Measurements from ENCODE around the gene MFSD11.

The MFSD11 gene

DNA sequence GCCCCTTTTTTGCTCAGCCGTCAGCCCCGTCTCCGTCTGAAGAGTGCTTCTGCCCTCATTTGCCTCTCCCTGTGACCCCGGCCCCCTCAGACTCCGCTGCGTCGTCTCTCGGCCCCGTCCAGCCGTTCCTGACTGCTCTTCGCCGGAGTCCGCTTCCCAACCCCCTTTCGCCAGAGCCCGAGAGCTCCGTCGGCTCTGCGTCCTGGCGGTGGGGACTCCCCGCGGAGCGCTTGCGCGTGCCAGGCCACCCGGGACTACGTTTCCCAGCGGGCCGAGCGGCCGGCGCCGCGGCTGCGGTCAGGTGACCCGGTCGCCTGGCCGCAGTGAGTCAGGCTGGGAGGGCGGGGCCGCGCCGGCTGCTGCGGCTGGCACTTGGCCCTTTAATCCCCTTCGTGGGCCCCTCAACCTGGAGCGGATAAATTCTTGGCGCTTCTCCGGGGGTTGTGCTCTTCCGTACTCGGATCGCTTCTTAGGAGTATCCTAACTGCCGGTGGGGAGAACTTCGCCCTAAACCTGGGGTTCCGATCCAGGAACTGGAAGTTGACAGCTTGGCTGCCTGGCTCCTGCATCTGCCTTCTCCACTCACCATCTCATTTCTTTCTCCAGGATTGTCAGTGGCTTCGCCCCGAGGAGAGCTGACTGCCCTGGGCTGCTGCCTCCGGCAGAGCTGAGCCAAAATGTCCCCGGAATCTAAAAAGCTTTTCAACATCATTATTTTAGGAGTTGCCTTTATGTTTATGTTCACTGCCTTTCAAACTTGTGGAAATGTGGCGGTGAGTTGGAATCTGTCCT lies at the start of gene MFSD11:
Gene MFSD11, plus strand, starts transcription at position 444 of the 792 bp plus-strand sequence. Its CDS starts 234 bp downstream, at position 678.
- TF ChIP-seq GATA2 (IDR thresholded peaks at IDR 0.05; ENCODE audit: low read depth, low read length): 0 out of 2 replicates have a peak, but pooled peaks have one; percentile 22
- TF ChIP-seq GATA3 (IDR thresholded peaks at IDR 0.05; ENCODE audit: low read depth, low read length): no peak

DNA sequence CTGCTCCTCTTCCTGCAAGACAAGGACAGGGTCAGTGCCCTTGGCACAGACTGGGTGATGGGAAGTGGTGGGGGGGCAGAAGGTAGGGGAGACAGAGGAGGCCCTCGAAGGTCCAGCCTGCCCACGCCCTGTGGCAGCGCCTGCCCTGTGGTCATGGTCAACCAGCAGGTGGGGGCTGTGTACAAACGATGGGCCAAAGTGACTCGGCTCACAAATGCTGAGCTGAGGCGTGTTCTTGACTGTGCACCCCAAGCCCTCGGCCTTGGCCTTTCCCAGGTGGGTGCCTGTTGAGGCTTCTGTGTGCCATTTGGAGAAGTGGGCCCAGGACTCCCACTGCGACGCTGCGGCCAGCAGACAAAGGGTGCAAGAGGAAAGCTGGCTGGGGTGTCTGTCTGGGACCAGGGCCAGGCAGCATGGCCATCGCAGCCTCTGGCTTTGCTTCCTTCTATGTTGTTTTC lies 49.7 kb upstream of the MFSD11 start:
- TF ChIP-seq GATA2 (IDR thresholded peaks at IDR 0.05; ENCODE audit: low read depth, low read length): no peak
- no peak for TF ChIP-seq GATA3 (IDR thresholded peaks at IDR 0.05; ENCODE audit: low read depth, low read length)

DNA sequence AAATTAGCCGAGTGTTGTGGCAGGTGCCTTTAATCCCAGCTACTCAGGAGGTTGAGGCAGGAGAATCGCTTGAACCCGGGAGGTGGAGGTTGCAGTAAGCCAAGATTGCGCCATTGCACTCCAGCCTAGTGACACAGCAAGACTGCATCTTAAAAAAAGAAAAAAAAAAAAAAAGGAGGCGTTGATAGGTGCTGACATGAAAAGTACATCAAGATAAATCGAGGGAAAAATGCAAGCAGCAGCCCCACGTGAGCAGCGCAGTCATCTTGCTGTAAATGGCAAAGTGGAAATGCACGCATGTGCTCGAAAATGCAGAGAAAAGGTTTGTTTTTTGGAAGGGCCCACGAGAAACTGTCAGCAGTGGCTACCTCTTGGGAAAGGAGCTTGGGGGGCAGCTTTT lies 48.1 kb upstream of the MFSD11 start:
- TF ChIP-seq GATA3 (IDR thresholded peaks at IDR 0.05; ENCODE audit: low read depth, low read length): no peak
- TF ChIP-seq GATA2 (IDR thresholded peaks at IDR 0.05; ENCODE audit: low read depth, low read length): no peak

DNA sequence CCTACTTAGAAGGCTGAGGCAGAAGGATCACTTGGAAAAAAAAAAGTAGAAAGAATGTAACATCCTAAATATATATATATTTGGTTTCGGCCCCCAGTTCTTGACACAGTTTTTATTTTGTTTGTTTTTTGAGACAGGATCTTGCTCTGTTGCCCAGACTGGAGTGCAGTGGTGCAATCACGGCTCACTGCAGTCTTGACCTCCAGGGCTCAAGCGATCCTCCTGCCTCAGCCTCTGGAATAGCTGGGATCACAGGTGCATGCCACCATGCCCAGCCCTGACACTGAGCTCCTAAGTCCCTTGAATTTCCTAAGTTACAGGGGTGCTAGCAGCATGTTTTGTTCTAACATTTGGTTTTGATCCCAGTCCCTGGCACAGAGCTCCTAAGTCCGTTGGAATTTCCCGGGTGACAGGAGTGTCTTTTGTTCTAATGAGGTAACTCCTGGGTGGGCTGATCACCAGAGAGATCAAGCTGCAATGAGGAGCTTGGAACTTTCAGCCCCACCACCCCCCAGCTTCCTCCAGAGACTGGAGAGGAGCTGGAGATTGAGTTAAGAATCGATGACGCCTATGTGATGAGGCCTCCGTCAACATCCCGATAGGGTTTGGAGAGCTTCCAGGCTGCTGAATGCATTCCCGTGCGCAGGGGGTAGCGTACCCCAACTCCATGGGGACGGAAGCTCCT lies 47.2 kb upstream of the MFSD11 start:
- no peak for TF ChIP-seq GATA3 (IDR thresholded peaks at IDR 0.05; ENCODE audit: low read depth, low read length)
- no peak for TF ChIP-seq GATA2 (IDR thresholded peaks at IDR 0.05; ENCODE audit: low read depth, low read length)

DNA sequence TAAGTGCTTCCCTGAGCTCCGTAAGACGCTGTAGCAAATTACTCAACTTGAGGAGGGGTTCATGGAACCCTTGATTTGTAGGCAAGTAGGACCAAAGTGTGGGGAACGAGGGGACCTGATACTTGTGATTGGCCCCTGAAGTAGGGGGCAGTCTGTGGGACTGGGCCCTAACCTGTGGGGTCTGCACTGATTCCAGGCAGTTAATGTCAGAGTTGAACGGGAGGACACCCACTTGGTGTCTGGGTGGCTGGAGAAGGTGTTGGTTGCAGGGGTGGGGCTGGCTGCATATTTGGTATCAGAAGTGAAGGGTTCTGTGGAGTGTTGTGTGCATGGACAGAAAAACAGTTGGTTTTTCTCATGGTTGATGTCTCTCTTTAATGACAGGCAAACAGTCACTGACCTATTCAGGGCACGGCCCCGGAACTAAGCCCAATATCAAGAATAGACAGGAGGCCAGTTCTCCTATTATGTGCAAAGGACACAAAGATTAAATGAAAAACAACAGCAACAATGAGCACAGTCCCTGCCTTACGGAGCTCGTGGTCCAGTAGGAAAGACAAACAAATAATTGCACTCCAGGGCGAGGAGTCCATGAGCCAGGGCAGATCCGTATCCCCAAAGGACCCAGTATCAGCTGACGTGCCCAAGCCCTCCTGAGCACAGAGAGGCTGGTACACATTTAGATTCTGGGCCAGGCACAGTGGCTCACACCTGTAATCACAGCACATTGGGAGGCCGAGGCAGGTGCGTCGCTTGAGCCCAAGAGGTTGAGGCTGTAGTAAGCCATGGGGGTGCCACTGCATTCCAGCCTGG lies 46.3 kb upstream of the MFSD11 start:
- TF ChIP-seq GATA2 (IDR thresholded peaks at IDR 0.05; ENCODE audit: low read depth, low read length) (no peak), GATA3 (IDR thresholded peaks at IDR 0.05; ENCODE audit: low read depth, low read length) (no peak)

DNA sequence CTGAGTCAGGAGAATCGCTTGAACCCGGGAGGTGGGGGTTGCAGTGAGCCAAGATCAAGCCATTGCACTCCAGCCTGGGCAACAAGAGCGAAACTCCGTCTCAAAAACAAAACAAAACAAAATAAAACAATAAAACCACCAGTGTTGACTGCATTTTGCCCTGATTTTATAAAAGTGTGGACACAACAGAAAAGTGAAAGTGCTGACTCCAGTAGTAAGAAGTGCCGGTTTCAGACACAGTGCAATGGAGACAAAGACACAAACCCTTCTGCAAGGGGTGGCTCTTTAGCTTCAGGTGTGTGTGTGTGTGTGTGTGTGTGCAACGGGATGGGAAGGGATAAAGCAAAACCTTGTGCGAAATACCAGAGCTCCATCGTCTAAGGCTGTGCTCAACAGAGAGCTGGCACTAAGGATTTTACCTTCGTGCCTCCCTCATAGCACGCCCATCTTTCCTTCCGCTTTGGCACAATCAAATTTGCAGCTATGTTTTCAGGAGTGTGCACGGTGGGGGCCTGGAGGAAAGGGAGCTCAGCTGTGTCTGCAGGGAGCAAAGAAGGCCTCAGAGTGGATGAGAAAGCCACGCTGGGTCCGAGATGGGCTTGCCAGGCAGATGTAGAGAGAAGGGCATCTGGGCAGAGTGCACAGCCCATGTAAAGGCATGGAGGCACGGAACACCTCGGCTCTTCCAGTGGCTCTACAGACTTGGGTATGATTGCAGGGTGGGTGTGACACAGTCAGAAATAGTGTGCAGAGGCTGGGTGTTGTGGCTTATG lies 42.7 kb upstream of the MFSD11 start:
- TF ChIP-seq GATA3 (IDR thresholded peaks at IDR 0.05; ENCODE audit: low read depth, low read length) (no peak), GATA2 (IDR thresholded peaks at IDR 0.05; ENCODE audit: low read depth, low read length) (no peak)

DNA sequence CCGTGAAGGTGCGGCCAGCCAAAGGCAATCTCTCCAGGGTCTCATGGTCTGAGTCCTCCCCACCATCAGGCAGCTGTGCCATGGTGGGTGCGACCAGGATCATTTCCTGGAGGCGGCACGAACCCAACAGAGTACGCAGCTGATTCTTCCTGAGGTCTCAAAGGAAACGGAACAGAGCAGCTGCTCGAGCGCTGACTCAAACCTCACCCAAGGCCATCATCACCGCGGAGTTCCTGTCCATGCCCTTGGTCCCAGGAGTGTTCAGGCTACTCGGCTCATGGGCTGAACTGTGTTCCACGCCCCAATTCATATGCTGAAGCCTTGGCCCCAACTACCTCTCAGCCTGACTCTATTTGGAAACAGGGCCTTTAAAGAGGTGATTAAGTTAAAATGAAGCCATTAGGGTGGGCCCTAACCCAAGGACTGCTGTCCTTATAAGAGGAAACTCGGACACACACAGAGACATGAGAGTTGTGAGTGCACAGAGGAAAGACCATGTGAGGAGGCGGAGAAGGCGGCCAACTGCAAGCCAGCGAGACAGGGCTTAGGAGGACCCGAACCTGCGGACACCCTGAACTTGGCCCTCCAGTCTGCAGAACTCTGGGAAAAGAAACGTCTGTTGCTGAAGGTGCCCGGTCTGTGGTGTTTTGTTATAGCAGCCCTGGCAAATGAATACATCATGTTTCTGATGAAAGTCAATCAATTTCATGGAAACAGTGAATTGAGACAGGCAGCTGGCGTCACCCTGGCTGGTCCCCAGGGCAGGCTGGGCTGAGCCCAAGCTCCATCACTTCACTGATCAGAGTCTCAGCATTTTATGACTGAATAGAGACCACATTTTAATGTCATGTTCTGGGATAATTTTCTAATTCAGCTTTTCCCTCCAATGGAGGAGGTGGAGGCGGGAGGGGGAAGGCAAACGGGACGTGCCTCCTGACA lies 40.9 kb upstream of the MFSD11 start:
- no peak for TF ChIP-seq GATA2 (IDR thresholded peaks at IDR 0.05; ENCODE audit: low read depth, low read length)
- TF ChIP-seq GATA3 (IDR thresholded peaks at IDR 0.05; ENCODE audit: low read depth, low read length): no peak

DNA sequence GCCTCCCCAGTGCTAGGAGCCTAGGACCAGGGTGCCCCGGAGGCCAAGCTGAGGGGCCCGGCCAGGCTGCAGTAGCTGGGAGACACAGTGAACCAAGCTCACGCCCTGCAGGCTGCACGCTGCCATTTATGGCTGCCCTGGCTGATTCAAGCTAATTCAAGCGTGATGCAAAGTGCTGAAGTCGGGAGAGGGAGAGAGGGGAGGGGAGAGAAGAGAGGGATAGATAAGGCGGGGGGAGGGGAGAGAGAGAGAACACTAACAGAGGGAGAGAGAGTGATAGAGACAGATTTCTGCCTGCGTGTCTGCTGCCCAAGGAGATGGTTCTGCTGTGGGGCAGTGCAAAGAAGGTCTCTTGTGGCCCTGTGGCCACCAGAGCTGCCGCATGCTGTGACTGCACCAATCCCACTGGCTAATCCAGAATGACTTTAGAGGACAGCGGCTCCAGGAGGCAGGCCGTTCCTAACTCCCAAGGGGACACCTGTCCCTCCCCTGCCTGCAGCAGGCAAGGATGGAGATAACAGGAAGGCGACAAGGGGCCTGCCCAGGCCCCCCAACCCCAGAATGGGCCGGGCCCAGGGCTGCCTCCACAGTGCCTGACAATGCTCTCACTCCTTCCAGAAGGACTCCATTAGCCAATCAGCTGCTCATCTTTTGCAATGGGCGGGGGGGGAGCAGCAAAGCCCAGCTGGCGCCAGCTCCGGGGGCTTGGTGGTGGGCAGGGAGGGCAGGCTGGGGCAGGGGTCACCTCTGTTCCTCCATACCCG lies 40.0 kb upstream of the MFSD11 start:
- TF ChIP-seq GATA2 (IDR thresholded peaks at IDR 0.05; ENCODE audit: low read depth, low read length): peak; percentile 79
- no peak for TF ChIP-seq GATA3 (IDR thresholded peaks at IDR 0.05; ENCODE audit: low read depth, low read length)

DNA sequence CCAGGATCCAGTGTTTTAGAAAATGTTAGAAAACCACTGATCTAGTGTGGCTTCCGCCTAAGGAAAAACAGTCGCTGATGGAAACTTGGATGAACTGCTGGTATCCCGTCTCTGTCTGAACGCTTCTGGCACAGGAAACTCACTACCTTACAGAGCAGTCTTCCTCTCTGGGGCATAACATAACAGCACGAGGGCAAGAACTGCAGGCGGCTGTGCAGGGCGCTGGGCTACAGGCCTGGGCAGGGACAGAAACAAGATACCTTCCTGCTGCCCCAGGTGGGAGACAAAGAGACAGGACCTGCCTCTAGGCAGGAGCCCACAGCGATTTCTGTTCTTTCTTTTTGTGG lies 37.7 kb upstream of the MFSD11 start:
- TF ChIP-seq GATA3 (IDR thresholded peaks at IDR 0.05; ENCODE audit: low read depth, low read length) (no peak), GATA2 (IDR thresholded peaks at IDR 0.05; ENCODE audit: low read depth, low read length) (no peak)

DNA sequence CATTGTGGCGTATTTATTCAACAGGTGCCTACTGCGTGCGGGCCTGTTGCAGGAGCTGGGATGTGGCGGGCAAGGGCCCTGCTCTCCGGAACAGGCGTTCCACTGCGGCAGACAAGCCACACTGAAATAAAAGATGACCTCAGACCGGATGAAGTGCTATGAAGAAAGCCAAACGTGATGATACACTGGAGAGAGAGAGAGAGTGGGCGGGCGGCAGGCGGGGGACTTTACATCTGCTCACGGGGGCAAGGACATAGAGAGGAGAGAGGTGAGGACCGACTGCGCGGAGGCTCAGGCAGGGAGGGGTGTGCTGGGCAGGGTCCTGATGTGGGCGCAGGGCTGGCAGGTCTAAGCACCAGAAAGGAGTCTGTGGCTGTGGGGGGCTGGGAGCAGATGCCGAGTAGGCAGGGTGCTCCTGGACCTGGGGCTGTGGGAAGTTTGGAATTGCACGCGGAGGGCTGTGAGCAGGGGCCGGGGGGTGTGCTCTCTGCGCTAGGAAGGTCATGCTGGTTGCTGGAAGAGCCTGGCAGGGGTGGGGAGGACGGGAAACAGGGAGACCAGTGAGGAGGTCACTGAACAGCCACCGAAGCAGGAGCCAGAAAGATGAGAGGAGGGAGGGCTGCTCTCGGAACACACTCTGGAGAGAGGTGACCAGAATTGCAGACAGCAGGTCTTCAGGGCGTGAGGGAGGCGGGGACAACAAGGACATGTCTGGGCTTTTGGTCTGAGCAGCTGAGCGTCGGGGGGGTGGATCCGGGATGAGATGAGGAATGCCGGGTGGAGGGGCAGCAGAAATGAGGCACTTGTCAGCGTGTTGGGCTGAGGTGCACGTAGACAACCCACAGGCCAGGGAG lies 37.1 kb upstream of the MFSD11 start:
- no peak for TF ChIP-seq GATA3 (IDR thresholded peaks at IDR 0.05; ENCODE audit: low read depth, low read length)
- no peak for TF ChIP-seq GATA2 (IDR thresholded peaks at IDR 0.05; ENCODE audit: low read depth, low read length)

DNA sequence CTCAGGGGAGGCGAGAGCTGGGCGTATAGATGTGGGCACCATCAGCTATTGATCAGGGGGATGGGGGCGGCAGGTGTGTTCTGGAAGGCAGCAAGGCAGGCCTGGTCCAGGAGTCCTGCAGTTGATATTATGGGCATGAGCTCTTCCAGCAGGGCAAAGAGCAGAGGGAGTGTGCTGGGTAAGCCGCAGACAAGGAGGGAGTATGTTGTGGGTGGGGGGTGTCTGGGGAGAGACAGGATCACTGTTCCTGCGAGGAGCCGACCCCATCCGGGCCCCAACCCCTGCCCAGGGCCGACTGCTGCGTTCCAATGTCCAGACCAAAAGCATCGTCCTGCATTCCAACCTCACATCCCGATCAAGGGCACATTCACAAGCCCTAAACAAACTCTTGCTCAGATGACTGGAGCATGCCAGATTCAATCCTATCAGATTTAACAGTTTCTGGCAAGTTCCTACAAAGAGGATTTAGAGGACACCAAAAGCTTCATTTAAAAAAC lies 36.4 kb upstream of the MFSD11 start:
- TF ChIP-seq GATA3 (IDR thresholded peaks at IDR 0.05; ENCODE audit: low read depth, low read length) (no peak), GATA2 (IDR thresholded peaks at IDR 0.05; ENCODE audit: low read depth, low read length) (no peak)
